Measurements from ENCODE around the gene TCIRG1. TPM values are rescaled to one million over a fixed set of nuclear protein-coding genes. Genes with fewer than 3 reads are reported as not detected.

Gene TCIRG1
- total and polyA plus RNA-seq, 2 of the 13 experiments (the other 11 are each of a cell fraction or from before 2014, with no cell fraction given) = 48.0 to 69.6 TPM

GRCh38 chr11:68014157-68014946 lies 24.5 kb upstream of the TCIRG1 start (continued):
- TF ChIP-seq PHB2 (IDR thresholded peaks at IDR 0.05; ENCODE audit: partially characterized antibody) (no peak), ZMYM3 (CRISPR knock-in tag; IDR thresholded peaks at IDR 0.05) (peak; percentile 20; the same call in 1 of the 2 replicates), ZNF160 (CRISPR knock-in tag; IDR thresholded peaks at IDR 0.05) (no peak), ZNF761 (CRISPR knock-in tag; conservative IDR thresholded peaks at IDR 0.05) (no peak), ZFP90 (CRISPR knock-in tag; IDR thresholded peaks at IDR 0.05; ENCODE audit: borderline replicate concordance) (no peak), SALL2 (CRISPR knock-in tag; IDR thresholded peaks at IDR 0.05) (no peak), ZNF687 (CRISPR knock-in tag; IDR thresholded peaks at IDR 0.05) (0 out of 2 replicates have a peak, but pooled peaks have one; percentile 18)

GRCh38 chr11:68014947-68015447 lies 23.8 kb upstream of the TCIRG1 start:
- no peak overlapping the region for H3K9ac ChIP-seq (ENCODE audit: insufficient read depth, low read depth, low read length)
- ATAC-seq (no peak), DNase-seq (ENCODE audit: low spot score) (no peak), FAIRE-seq (no peak)
- no peaks in the 10 kb centered on the region for H3K36me3 ChIP-seq (replicated peaks in 1 of 2; ENCODE audit: control insufficient read depth in 1 of 2, insufficient read depth in 2 of 2, low read length in 2 of 2)
- CTCF ChIA-PET (ENCODE audit: low intra/inter-chr PET ratio, low total read pairs) = no interaction called here
- H3K4me2 ChIP-seq (ENCODE audit: low read depth, low read length) = no peak overlapping the region
- no peaks in the 10 kb centered on the region for H4K20me1 ChIP-seq (ENCODE audit: insufficient read depth, low read length)
- WGBS (ENCODE audit: low lambda C conversion rate) = 96% methylated on average over 15 of the region's 19 CpGs
- TF ChIP-seq TEAD3 (CRISPR knock-in tag; optimal IDR thresholded peaks at IDR 0.05; ENCODE audit: borderline replicate concordance) (no peak), IKZF5 (CRISPR knock-in tag; IDR thresholded peaks at IDR 0.05) (no peak), TSC22D2 (CRISPR knock-in tag; IDR thresholded peaks at IDR 0.05; ENCODE audit: borderline replicate concordance) (no peak), NFYB (CRISPR knock-in tag; IDR thresholded peaks at IDR 0.05) (no peak), RARA (CRISPR knock-in tag; IDR thresholded peaks at IDR 0.05) (no peak), ZSCAN25 (CRISPR knock-in tag; IDR thresholded peaks at IDR 0.05) (peak; percentile 33; the same call in 1 of the 2 replicates), ZNF33A (CRISPR knock-in tag; IDR thresholded peaks at IDR 0.05; ENCODE audit: borderline replicate concordance) (no peak), ZBTB7B (CRISPR knock-in tag; IDR thresholded peaks at IDR 0.05) (0 out of 2 replicates have a peak, but pooled peaks have one; percentile 49), ZNF205 (CRISPR knock-in tag; IDR thresholded peaks at IDR 0.05) (no peak), CENPX (CRISPR knock-in tag; IDR thresholded peaks at IDR 0.05) (no peak), MTA1 (CRISPR knock-in tag; IDR thresholded peaks at IDR 0.05; ENCODE audit: borderline replicate concordance) (peak; percentile 32; the same call in 1 of the 2 replicates)
- POLR2A ChIA-PET = no interaction called here
- no peaks in the 10 kb centered on the region for H3K79me2 ChIP-seq (ENCODE audit: insufficient read depth, low read length)
- peaks cover 93% of the 10 kb centered on the region for H3K4me1 ChIP-seq (ENCODE audit: insufficient read depth, low read length)
- no peak overlapping the region for H3K27ac ChIP-seq (ENCODE audit: extremely low read length, insufficient read depth, low read length)
- no TSS peak for BruUV-seq (replicated peaks)
- in situ Hi-C loops (cut with HindIII; ENCODE audit: extremely low pct_ligation_motif_present, low pct_unique_long_range_greater_than_20kb) (no loop called here), intact Hi-C loops (cut with micrococcal nuclease; ENCODE audit: unreplicated experiment) (no loop called here)
- H2AFZ ChIP-seq (ENCODE audit: low read length) = no peak overlapping the region
- no peaks in the 10 kb centered on the region for H3K9me3 ChIP-seq (ENCODE audit: low read length)
- H3K4me3 ChIP-seq (replicated peaks in 1 of 3; ENCODE audit: insufficient read depth in 1 of 3, low read depth in 2 of 3, low read length in 3 of 3) = no peak overlapping the region
- H3K27me3 ChIP-seq (ENCODE audit: control insufficient read depth in 1 of 2, insufficient read depth in 2 of 2, low read length in 2 of 2) = no peaks in the 10 kb centered on the region

All from HepG2 (cell line).